MCF 10A (cell line): ENCODE data around the gene B4GALT5. TPM values are rescaled to one million over a fixed set of nuclear protein-coding genes. Genes with fewer than 3 reads are reported as not detected.

Source experiments
- BruUV-seq: library from RNA; stranded (reverse); fragments of 400-500 nt; replicated peaks from 2 replicates; lab custom pipeline; 2021; lab: Mats Ljungman, UMichigan
- CTCF ChIA-PET: fragments of 300-600 bp; sonication (Branson Sonifier 250); formaldehyde crosslinking; extraction: SDS; loops from one replicate; lab custom pipeline; 2021; ENCODE audit warnings: antibody characterized with exemption, inconsistent platforms; lab: Yijun Ruan, JAX
- POLR2A ChIA-PET: fragments of 300-600, 350-650 bp; sonication (Branson Sonifier 250); formaldehyde crosslinking; extraction: SDS; loops from one replicate; lab custom pipeline; 2020; ENCODE audit warnings: antibody characterized with exemption, inconsistent platforms; lab: Yijun Ruan, JAX
- DNase-seq: peaks from one replicate; pipeline ENCODE4 v3.0.0-alpha.2; 2018; ENCODE audit not compliant: unreplicated experiment
- H3K27ac Mint-ChIP-seq: one replicate; pipeline ENCODE4 v1.8.0; 2022; ENCODE audit warnings: mild to moderate bottlenecking, low read depth, mixed read lengths; ENCODE audit not compliant: unreplicated experiment
- H3K27me3 Mint-ChIP-seq: one replicate; pipeline ENCODE4 v1.8.0; 2022; ENCODE audit warnings: mixed read lengths; ENCODE audit not compliant: insufficient read depth, unreplicated experiment
- H3K36me3 Mint-ChIP-seq: one replicate; pipeline ENCODE4 v1.8.0; 2022; ENCODE audit warnings: mild to moderate bottlenecking, moderate library complexity, mixed read lengths; ENCODE audit not compliant: insufficient read depth, unreplicated experiment
- H3K4me1 Mint-ChIP-seq: one replicate; pipeline ENCODE4 v1.8.0; 2022; ENCODE audit warnings: mixed read lengths; ENCODE audit not compliant: insufficient read depth, unreplicated experiment
- H3K4me3 Mint-ChIP-seq: one replicate; pipeline ENCODE4 v1.8.0; 2022; ENCODE audit warnings: mild to moderate bottlenecking, moderate library complexity, mixed read lengths; ENCODE audit not compliant: unreplicated experiment
- H3K9me3 Mint-ChIP-seq: one replicate; pipeline ENCODE4 v1.8.0; 2022; ENCODE audit warnings: mixed read lengths; ENCODE audit not compliant: unreplicated experiment
- CTCF ChIP-seq: fragments of 200-600 bp; IDR thresholded peaks from one replicate; pipeline ENCODE4 v1.8.0; 2022; ENCODE audit warnings: antibody characterized with exemption, mild to moderate bottlenecking; ENCODE audit not compliant: unreplicated experiment
- intact Hi-C: fragments of 100-400 bp; cut with micrococcal nuclease; formaldehyde crosslinking; loops from 2 replicates; pipeline ENCODE4 v1.14.1; 2022
- total RNA-seq: library from RNA; stranded (reverse); gene quantifications from 2 replicates; pipeline ENCODE4 v1.2.3, GENCODE V29; 2022

Gene B4GALT5
- total RNA-seq, 1 experiment from 2014 or later = 17.1 TPM

GRCh38 chr20:49602345-49603208 lies 111.1 kb downstream of the B4GALT5 start:
- DNase-seq = no peak
- no peaks in the 10 kb centered on the region for H3K9me3 Mint-ChIP-seq
- no peak for TF ChIP-seq CTCF
- no peaks in the 10 kb centered on the region for H3K36me3 Mint-ChIP-seq
- H3K27me3 Mint-ChIP-seq = no peaks in the 10 kb centered on the region
- intact Hi-C loops = no loop called here
- no TSS peak for BruUV-seq
- ChIA-PET POLR2A (interaction anchor here (0.7 kb wide), 2 partner anchors 210 to 321 kb away, joined by 4 read pairs; partner anchors contain the start of gene SLC9A8), CTCF (interaction anchor here (0.5 to 14.2 kb wide), 8 partner anchors 8 to 252 kb away, joined by 3 to 411 read pairs (median 4); no protein-coding TSS in a partner anchor)
- H3K27ac Mint-ChIP-seq = no peak overlapping the region
- no peak overlapping the region for H3K4me3 Mint-ChIP-seq
- peaks cover 13% of the 10 kb centered on the region for H3K4me1 Mint-ChIP-seq

GRCh38 chr20:49601153-49601924 lies 112.3 kb downstream of the B4GALT5 start:
- Mint-ChIP-seq H3K27ac (no peak overlapping the region), H3K4me1 (peaks cover 13% of the 10 kb centered on the region), H3K27me3 (no peaks in the 10 kb centered on the region), H3K4me3 (no peak overlapping the region), H3K36me3 (no peaks in the 10 kb centered on the region), H3K9me3 (no peaks in the 10 kb centered on the region)
- ChIA-PET POLR2A (interaction anchor here (0.6 to 1.2 kb wide), 4 partner anchors 44 to 258 kb away, joined by 3 to 5 read pairs (median 3); no protein-coding TSS in a partner anchor), CTCF (interaction anchor here (0.6 to 14.2 kb wide), 7 partner anchors 9 to 253 kb away, joined by 3 to 411 read pairs (median 3); no protein-coding TSS in a partner anchor)
- no peak for DNase-seq
- no peak for TF ChIP-seq CTCF
- intact Hi-C loops = no loop called here
- no TSS peak for BruUV-seq

- POLR2A ChIA-PET = no interaction called here
- TF ChIP-seq CTCF = no peak
- Mint-ChIP-seq H3K4me1 (peaks cover 13% of the 10 kb centered on the region), H3K4me3 (no peak overlapping the region), H3K9me3 (no peaks in the 10 kb centered on the region), H3K27me3 (no peaks in the 10 kb centered on the region), H3K27ac (no peak overlapping the region), H3K36me3 (no peaks in the 10 kb centered on the region)
- intact Hi-C loops = no loop called here
- DNase-seq = no peak
- CTCF ChIA-PET = interaction anchor here (0.9 to 14.2 kb wide), 3 partner anchors 9 to 247 kb away, joined by 3 to 411 read pairs (median 3); no protein-coding TSS in a partner anchor
- no TSS peak for BruUV-seq
Observed at GRCh38 chr20:49599746-49600113, 113.9 kb downstream of the B4GALT5 start.
